ENCODE results near the gene PANK4. TPM values are rescaled to one million over a fixed set of nuclear protein-coding genes. Genes with fewer than 3 reads are reported as not detected.
A peak's percentile ranks its signal among the peaks of the same experiment; 100 is the strongest.

Gene PANK4
- total RNA-seq, 1 donor from 2014 or later = 26.3 TPM

DNA sequence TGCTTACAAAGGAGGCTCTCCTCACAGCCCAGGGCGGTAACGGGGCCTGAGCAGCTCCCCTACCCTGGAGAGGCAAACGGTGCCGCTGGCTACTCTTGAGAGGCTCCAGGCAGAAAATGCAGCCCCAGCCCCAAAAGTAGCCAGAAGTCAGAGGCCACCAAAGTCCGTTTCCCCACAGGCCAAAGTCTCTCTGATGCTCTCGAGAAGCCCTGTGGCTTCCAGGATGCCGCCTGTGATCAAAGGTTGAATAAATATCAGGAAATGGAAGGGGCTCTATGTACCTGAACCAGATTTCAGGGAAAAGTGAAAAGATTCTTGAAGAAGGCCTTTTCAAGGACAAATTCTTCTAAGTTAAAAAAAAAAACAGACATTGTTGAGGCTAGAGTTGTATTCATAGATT is 4.2 kb downstream of the PANK4 start:
- Histone ChIP-seq H3K27me3 (ENCODE audit: insufficient read depth, low read length) (no peaks in the 10 kb centered on the region), H3K4me2 (ENCODE audit: low read length) (no peak overlapping the region), H3K9me3 (ENCODE audit: insufficient read depth, low read depth, low read length) (no peaks in the 10 kb centered on the region), H3K27ac (ENCODE audit: low read depth, low read length) (no peak overlapping the region), H3K36me3 (ENCODE audit: insufficient read depth, low read length) (peaks cover 3% of the 10 kb centered on the region), H4K20me1 (ENCODE audit: insufficient read depth, low read length) (peaks cover 62% of the 10 kb centered on the region), H3K79me2 (ENCODE audit: insufficient read depth, low read length) (peaks cover 55% of the 10 kb centered on the region), H3K4me3 (ENCODE audit: insufficient read depth, low read depth, low read length) (no peak overlapping the region), H3K4me1 (ENCODE audit: insufficient read depth, low read length) (peaks cover 33% of the 10 kb centered on the region), H3K9ac (ENCODE audit: low read length) (no peak overlapping the region), H2AFZ (ENCODE audit: low read depth, low read length) (no peak overlapping the region)
- Mint-ChIP-seq H3K4me1 (ENCODE audit: low read depth, unreplicated experiment) (peaks cover 14% of the 10 kb centered on the region), H3K9me3 (ENCODE audit: unreplicated experiment) (no peaks in the 10 kb centered on the region), H3K36me3 (ENCODE audit: low read depth, unreplicated experiment) (peaks cover 5% of the 10 kb centered on the region), H3K4me3 (ENCODE audit: unreplicated experiment) (no peak overlapping the region), H3K27ac (ENCODE audit: unreplicated experiment) (no peak overlapping the region), H3K27me3 (ENCODE audit: low read depth, unreplicated experiment) (peaks cover 3% of the 10 kb centered on the region)
- TF ChIP-seq, protein P1, sequence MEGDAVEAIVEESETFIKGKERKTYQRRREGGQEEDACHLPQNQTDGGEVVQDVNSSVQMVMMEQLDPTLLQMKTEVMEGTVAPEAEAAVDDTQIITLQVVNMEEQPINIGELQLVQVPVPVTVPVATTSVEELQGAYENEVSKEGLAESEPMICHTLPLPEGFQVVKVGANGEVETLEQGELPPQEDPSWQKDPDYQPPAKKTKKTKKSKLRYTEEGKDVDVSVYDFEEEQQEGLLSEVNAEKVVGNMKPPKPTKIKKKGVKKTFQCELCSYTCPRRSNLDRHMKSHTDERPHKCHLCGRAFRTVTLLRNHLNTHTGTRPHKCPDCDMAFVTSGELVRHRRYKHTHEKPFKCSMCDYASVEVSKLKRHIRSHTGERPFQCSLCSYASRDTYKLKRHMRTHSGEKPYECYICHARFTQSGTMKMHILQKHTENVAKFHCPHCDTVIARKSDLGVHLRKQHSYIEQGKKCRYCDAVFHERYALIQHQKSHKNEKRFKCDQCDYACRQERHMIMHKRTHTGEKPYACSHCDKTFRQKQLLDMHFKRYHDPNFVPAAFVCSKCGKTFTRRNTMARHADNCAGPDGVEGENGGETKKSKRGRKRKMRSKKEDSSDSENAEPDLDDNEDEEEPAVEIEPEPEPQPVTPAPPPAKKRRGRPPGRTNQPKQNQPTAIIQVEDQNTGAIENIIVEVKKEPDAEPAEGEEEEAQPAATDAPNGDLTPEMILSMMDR (IDR thresholded peaks at IDR 0.05; ENCODE audit: insufficient read depth, low read depth, low read length) = no peak
- no peak for DNase-seq (ENCODE audit: low read depth)
- FAIRE-seq = no peak

DNA sequence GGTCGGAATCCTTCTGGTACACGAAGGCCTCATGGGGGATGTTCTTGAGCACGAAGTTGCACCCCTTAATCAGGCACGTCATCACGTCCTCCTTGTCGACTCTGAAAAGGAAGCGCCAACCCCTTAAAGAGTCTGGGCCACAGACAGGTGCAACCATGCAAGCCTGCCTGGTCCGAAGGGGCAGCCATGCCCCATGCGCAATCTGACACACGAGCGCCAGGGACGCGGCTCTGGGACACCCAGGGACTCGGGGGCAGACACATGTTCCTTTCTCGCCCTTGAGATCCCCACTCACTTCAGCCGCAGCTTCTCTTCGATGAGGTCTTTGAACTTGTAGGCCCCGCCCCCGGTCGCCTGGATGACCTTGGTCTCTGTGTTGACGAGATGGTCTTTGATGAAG is 5.6 kb downstream of the PANK4 start:
- H3K27me3 ChIP-seq (ENCODE audit: insufficient read depth, low read length) = no peaks in the 10 kb centered on the region
- FAIRE-seq (no peak), DNase-seq (ENCODE audit: low read depth) (no peak)
- peaks cover 3% of the 10 kb centered on the region for H3K36me3 ChIP-seq (ENCODE audit: insufficient read depth, low read length)
- Mint-ChIP-seq H3K36me3 (ENCODE audit: low read depth, unreplicated experiment) (peaks cover 5% of the 10 kb centered on the region), H3K9me3 (ENCODE audit: unreplicated experiment) (no peaks in the 10 kb centered on the region), H3K4me3 (ENCODE audit: unreplicated experiment) (no peak overlapping the region), H3K27ac (ENCODE audit: unreplicated experiment) (peak overlapping the region; percentile 20), H3K4me1 (ENCODE audit: low read depth, unreplicated experiment) (peaks cover 14% of the 10 kb centered on the region), H3K27me3 (ENCODE audit: low read depth, unreplicated experiment) (no peaks in the 10 kb centered on the region)
- peaks cover 63% of the 10 kb centered on the region for H4K20me1 ChIP-seq (ENCODE audit: insufficient read depth, low read length)
- peaks cover 53% of the 10 kb centered on the region for H3K79me2 ChIP-seq (ENCODE audit: insufficient read depth, low read length)
- H3K27ac ChIP-seq (ENCODE audit: low read depth, low read length) = no peak overlapping the region
- H2AFZ ChIP-seq (ENCODE audit: low read depth, low read length) = no peak overlapping the region
- H3K4me1 ChIP-seq (ENCODE audit: insufficient read depth, low read length) = peaks cover 28% of the 10 kb centered on the region
- no peak overlapping the region for H3K4me2 ChIP-seq (ENCODE audit: low read length)
- no peak for TF ChIP-seq EZH2 (IDR thresholded peaks at IDR 0.05; ENCODE audit: insufficient read depth, low read length)
- TF ChIP-seq, protein P1 (IDR thresholded peaks at IDR 0.05; ENCODE audit: insufficient read depth, low read depth, low read length) = no peak
- no peak overlapping the region for H3K9ac ChIP-seq (ENCODE audit: low read length)
- H3K4me3 ChIP-seq (ENCODE audit: insufficient read depth, low read depth, low read length) = no peak overlapping the region
- H3K9me3 ChIP-seq (ENCODE audit: insufficient read depth, low read depth, low read length) = no peaks in the 10 kb centered on the region

DNA sequence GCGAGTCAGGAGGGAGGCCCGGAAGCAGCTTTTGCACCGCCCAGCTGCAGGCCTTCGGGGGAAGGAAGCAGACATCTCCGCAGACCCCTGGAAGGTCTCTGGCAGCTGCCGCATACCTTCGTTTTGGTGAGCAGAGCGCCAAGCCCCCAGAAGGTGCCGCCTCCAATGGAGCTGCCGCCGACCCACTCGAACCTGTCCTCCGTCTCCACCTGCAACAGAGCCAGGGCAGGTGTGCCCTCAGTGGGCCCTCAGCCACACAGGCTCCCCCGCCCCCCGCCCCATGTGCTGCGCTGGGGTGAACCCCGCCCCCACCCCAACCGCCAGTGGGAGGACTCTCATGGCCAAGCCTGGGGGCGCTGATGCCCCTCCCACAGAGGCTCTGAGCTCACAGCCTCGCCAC is 6.2 kb downstream of the PANK4 start:
- no peaks in the 10 kb centered on the region for H3K9me3 Mint-ChIP-seq (ENCODE audit: unreplicated experiment)
- peaks cover 47% of the 10 kb centered on the region for H3K79me2 ChIP-seq (ENCODE audit: insufficient read depth, low read length)
- H3K4me3 Mint-ChIP-seq (ENCODE audit: unreplicated experiment) = no peak overlapping the region
- no peak overlapping the region for H2AFZ ChIP-seq (ENCODE audit: low read depth, low read length)
- DNase-seq (ENCODE audit: low read depth) (no peak), FAIRE-seq (no peak)
- peaks cover 62% of the 10 kb centered on the region for H4K20me1 ChIP-seq (ENCODE audit: insufficient read depth, low read length)
- no peak for TF ChIP-seq EZH2 (IDR thresholded peaks at IDR 0.05; ENCODE audit: insufficient read depth, low read length)
- TF ChIP-seq, protein P1 (IDR thresholded peaks at IDR 0.05; ENCODE audit: insufficient read depth, low read depth, low read length) = no peak
- no peak overlapping the region for H3K4me3 ChIP-seq (ENCODE audit: insufficient read depth, low read depth, low read length)
- peaks cover 14% of the 10 kb centered on the region for H3K4me1 Mint-ChIP-seq (ENCODE audit: low read depth, unreplicated experiment)
- no peak overlapping the region for H3K27ac Mint-ChIP-seq (ENCODE audit: unreplicated experiment)
- peaks cover 5% of the 10 kb centered on the region for H3K36me3 Mint-ChIP-seq (ENCODE audit: low read depth, unreplicated experiment)
- no peaks in the 10 kb centered on the region for H3K27me3 ChIP-seq (ENCODE audit: insufficient read depth, low read length)
- peaks cover 22% of the 10 kb centered on the region for H3K4me1 ChIP-seq (ENCODE audit: insufficient read depth, low read length)
- no peak overlapping the region for H3K4me2 ChIP-seq (ENCODE audit: low read length)
- H3K9ac ChIP-seq (ENCODE audit: low read length) = no peak overlapping the region
- no peak overlapping the region for H3K27ac ChIP-seq (ENCODE audit: low read depth, low read length)
- H3K27me3 Mint-ChIP-seq (ENCODE audit: low read depth, unreplicated experiment) = no peaks in the 10 kb centered on the region
- H3K9me3 ChIP-seq (ENCODE audit: insufficient read depth, low read depth, low read length) = no peaks in the 10 kb centered on the region
- H3K36me3 ChIP-seq (ENCODE audit: insufficient read depth, low read length) = peaks cover 3% of the 10 kb centered on the region
